Mucosa of descending colon (tissue), 3 donors: ENCODE data around the gene HIVEP1. TPM values are rescaled to one million over a fixed set of nuclear protein-coding genes. Genes with fewer than 3 reads are reported as not detected.

Experiments used
- ATAC-seq: fragments of 200-7000 bp; cut with Tn5 transposase; one replicate; pipeline ENCODE4 v1.9.1; 2020; ENCODE audit warnings: mild to moderate bottlenecking, moderate library complexity
- DNase-seq, 3 donors: peaks; one replicate each; pipeline ENCODE4 v3.0.0-alpha.2; 2020
- H3K36me3 ChIP-seq: fragments of 200-600 bp; one replicate; pipeline ENCODE4 v1.8.0; 2021; ENCODE audit warnings: low read depth, mild to moderate bottlenecking
- H3K4me1 ChIP-seq: fragments of 200-600 bp; one replicate; pipeline ENCODE4 v1.8.0; 2021; ENCODE audit warnings: low read depth, mild to moderate bottlenecking
- H3K4me3 ChIP-seq: fragments of 200-600 bp; one replicate; pipeline ENCODE4 v1.8.0; 2021; ENCODE audit warnings: mild to moderate bottlenecking
- H3K9me3 ChIP-seq: fragments of 200-600 bp; one replicate; pipeline ENCODE4 v1.8.0; 2021; ENCODE audit warnings: mild to moderate bottlenecking
- intact Hi-C, 2 donors: fragments of 100-400 bp; cut with DNase I in 1 of 2; cut with micrococcal nuclease in 1 of 2; formaldehyde crosslinking; loops; one replicate each; pipeline versions ENCODE4 v1.11.0 to v1.11.1; 2022; cut with DNase I, micrococcal nuclease
- total RNA-seq, 3 donors: library from RNA; stranded (reverse); fragmentation: NEBNext Ultra II Directional in 2 of 3; extraction: Animal tissue kit (Norgen Biotek cat#: 25700) in 2 of 3; gene quantifications; one replicate each; pipeline versions ENCODE4 v1.2.1 to v1.2.4, GENCODE V29; 2021 to 2023
- TF ChIP-seq, protein P1 (sequence below): fragments of 200-600 bp; IDR thresholded peaks from one replicate; pipeline ENCODE4 v1.8.0; 2022; ENCODE audit warnings: antibody characterized with exemption, mild to moderate bottlenecking
- donor health status: DM: no; HTN: no; CAD: no; lungs with moderate emphysema.
- donor health status: DM: no; HTN: no; CAD: no.
- donor health status: DM: no; HTN: yes; CAD: no.

HIVEP1 gene
- total RNA-seq, 3 donors from 2014 or later: 27.6 to 37.3 (median 35.8) TPM

GRCh38 chr6:12208673-12209072 is 196.6 kb downstream of the HIVEP1 start:
- H3K36me3 ChIP-seq: no peaks in the 10 kb centered on the region
- no peak for ATAC-seq
- no peak overlapping the region for H3K4me3 ChIP-seq
- intact Hi-C loops: no loop called here
- DNase-seq: no peak
- no peaks in the 10 kb centered on the region for H3K9me3 ChIP-seq
- no peaks in the 10 kb centered on the region for H3K4me1 ChIP-seq
- TF ChIP-seq, protein P1, sequence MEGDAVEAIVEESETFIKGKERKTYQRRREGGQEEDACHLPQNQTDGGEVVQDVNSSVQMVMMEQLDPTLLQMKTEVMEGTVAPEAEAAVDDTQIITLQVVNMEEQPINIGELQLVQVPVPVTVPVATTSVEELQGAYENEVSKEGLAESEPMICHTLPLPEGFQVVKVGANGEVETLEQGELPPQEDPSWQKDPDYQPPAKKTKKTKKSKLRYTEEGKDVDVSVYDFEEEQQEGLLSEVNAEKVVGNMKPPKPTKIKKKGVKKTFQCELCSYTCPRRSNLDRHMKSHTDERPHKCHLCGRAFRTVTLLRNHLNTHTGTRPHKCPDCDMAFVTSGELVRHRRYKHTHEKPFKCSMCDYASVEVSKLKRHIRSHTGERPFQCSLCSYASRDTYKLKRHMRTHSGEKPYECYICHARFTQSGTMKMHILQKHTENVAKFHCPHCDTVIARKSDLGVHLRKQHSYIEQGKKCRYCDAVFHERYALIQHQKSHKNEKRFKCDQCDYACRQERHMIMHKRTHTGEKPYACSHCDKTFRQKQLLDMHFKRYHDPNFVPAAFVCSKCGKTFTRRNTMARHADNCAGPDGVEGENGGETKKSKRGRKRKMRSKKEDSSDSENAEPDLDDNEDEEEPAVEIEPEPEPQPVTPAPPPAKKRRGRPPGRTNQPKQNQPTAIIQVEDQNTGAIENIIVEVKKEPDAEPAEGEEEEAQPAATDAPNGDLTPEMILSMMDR: no peak

Other genes with a start within 250 kb of the HIVEP1 start
- 100 to 1,000 TPM in 1 of 3 donors, 10 to 100 TPM in 2; 68.5 to 239 (median 91.9) TPM for gene ADTRP, start 233.5 kb upstream of the HIVEP1 start, total RNA-seq